Duodenal mucosa (tissue), 2 donors: Measurements from ENCODE around the gene XPO5.
"Not testable (repeated sequence)": the region's sequence is repeated elsewhere in the genome, so short reads cannot be mapped to it uniquely, and the experiment has no call there.

Experiments used
- H3K27ac ChIP-seq: one replicate; pipeline ENCODE4 v1.7.0; 2013; ENCODE audit warnings: low read depth, low read length
- H3K27me3 ChIP-seq, 2 donors: one replicate each; pipeline ENCODE4 v1.7.0; 2013; ENCODE audit warnings: low read length in 2 of 2, control low read depth in 1 of 2; ENCODE audit not compliant: insufficient read depth in 2 of 2, control insufficient read depth in 1 of 2
- H3K36me3 ChIP-seq, 2 donors: one replicate each; pipeline ENCODE4 v1.7.0; 2013; ENCODE audit warnings: low read length in 2 of 2, control low read depth in 1 of 2; ENCODE audit not compliant: insufficient read depth in 2 of 2, control insufficient read depth in 1 of 2
- H3K4me1 ChIP-seq, 2 donors: one replicate each; pipeline ENCODE4 v1.7.0; 2013; ENCODE audit warnings: low read length in 2 of 2, control low read depth in 1 of 2; ENCODE audit not compliant: insufficient read depth in 2 of 2, control insufficient read depth in 1 of 2
- H3K4me3 ChIP-seq, 2 donors: one replicate each; pipeline ENCODE4 v1.7.0; 2013; ENCODE audit warnings: low read length in 2 of 2, low read depth in 1 of 2
- H3K9ac ChIP-seq, 2 donors: one replicate each; pipeline ENCODE4 v1.7.0; 2013; ENCODE audit warnings: low read length in 2 of 2, low read depth in 1 of 2
- H3K9me3 ChIP-seq, 2 donors: one replicate each; pipeline ENCODE4 v1.7.0; 2013; ENCODE audit warnings: low read length in 2 of 2, control low read depth in 1 of 2; ENCODE audit not compliant: control insufficient read depth in 1 of 2

Gene XPO5

GRCh38 chr6:43499028-43499815, 76.6 kb downstream of the XPO5 start:
- Histone ChIP-seq H3K4me1 (peaks cover 18 to 20% of the 10 kb centered on the region in 2 donors), H3K36me3 (peaks cover 37 to 70% of the 10 kb centered on the region in 2 donors), H3K4me3 (no peak overlapping the region), H3K9me3 (no peaks in the 10 kb centered on the region), H3K9ac (no peak overlapping the region), H3K27ac (no peak overlapping the region), H3K27me3 (no peaks in the 10 kb centered on the region)

- H3K27me3 ChIP-seq, H3K4me3 ChIP-seq, H3K27ac ChIP-seq, H3K9ac ChIP-seq, H3K9me3 ChIP-seq: not testable (repeated sequence)
- H3K36me3 ChIP-seq: peaks cover 33 to 62% of the 10 kb centered on the region in 2 donors
- peaks cover 26 to 30% of the 10 kb centered on the region in 2 donors for H3K4me1 ChIP-seq
Measured at GRCh38 chr6:43498291-43498690, 77.5 kb downstream of the XPO5 start.

GRCh38 chr6:43497689-43498088, 78.1 kb downstream of the XPO5 start:
- peaks cover 31 to 56% of the 10 kb centered on the region in 2 donors for H3K36me3 ChIP-seq
- no peaks in the 10 kb centered on the region for H3K9me3 ChIP-seq
- H3K4me1 ChIP-seq: peaks cover 32 to 36% of the 10 kb centered on the region in 2 donors
- H3K4me3 ChIP-seq: no peak overlapping the region
- no peak overlapping the region for H3K9ac ChIP-seq
- H3K27me3 ChIP-seq: no peaks in the 10 kb centered on the region
- no peak overlapping the region for H3K27ac ChIP-seq

- Histone ChIP-seq H3K9ac (no peak overlapping the region), H3K4me1 (peaks cover 38 to 42% of the 10 kb centered on the region in 2 donors), H3K4me3 (no peak overlapping the region), H3K9me3 (no peaks in the 10 kb centered on the region), H3K36me3 (peaks cover 31 to 50% of the 10 kb centered on the region in 2 donors), H3K27ac (no peak overlapping the region), H3K27me3 (no peaks in the 10 kb centered on the region)
Measured at GRCh38 chr6:43497129-43497396, 78.8 kb downstream of the XPO5 start.

GRCh38 chr6:43496370-43497128, 79.3 kb downstream of the XPO5 start:
- H3K27ac ChIP-seq: no peak overlapping the region
- peaks cover 31 to 47% of the 10 kb centered on the region in 2 donors for H3K36me3 ChIP-seq
- peaks cover 43 to 46% of the 10 kb centered on the region in 2 donors for H3K4me1 ChIP-seq
- H3K27me3 ChIP-seq: no peaks in the 10 kb centered on the region
- H3K4me3 ChIP-seq: no peak overlapping the region
- H3K9me3 ChIP-seq: no peaks in the 10 kb centered on the region
- H3K9ac ChIP-seq: no peak overlapping the region

- no peak overlapping the region for H3K9ac ChIP-seq
- H3K27me3 ChIP-seq: no peaks in the 10 kb centered on the region
- no peak overlapping the region for H3K27ac ChIP-seq
- H3K4me1 ChIP-seq: peaks cover 43 to 46% of the 10 kb centered on the region in 2 donors
- no peak overlapping the region for H3K4me3 ChIP-seq
- no peaks in the 10 kb centered on the region for H3K9me3 ChIP-seq
- peaks cover 26 to 36% of the 10 kb centered on the region in 2 donors for H3K36me3 ChIP-seq
Measured at GRCh38 chr6:43495409-43495941, 80.4 kb downstream of the XPO5 start.

- H3K4me1 ChIP-seq: peaks cover 43 to 46% of the 10 kb centered on the region in 2 donors
- no peak overlapping the region for H3K4me3 ChIP-seq
- peaks cover 20 to 29% of the 10 kb centered on the region in 2 donors for H3K36me3 ChIP-seq
- H3K9ac ChIP-seq: no peak overlapping the region
- H3K27ac ChIP-seq: no peak overlapping the region
- H3K9me3 ChIP-seq: no peaks in the 10 kb centered on the region
- no peaks in the 10 kb centered on the region for H3K27me3 ChIP-seq
Measured at GRCh38 chr6:43494766-43495165, 81.1 kb downstream of the XPO5 start.

- peaks cover 43 to 46% of the 10 kb centered on the region in 2 donors for H3K4me1 ChIP-seq
- H3K27me3 ChIP-seq: no peaks in the 10 kb centered on the region
- peak overlapping the region in 1 of 2 donors; percentile 10 for H3K9ac ChIP-seq
- H3K27ac ChIP-seq: peak overlapping the region; percentile 30
- peaks cover 16 to 25% of the 10 kb centered on the region in 2 donors for H3K36me3 ChIP-seq
- H3K4me3 ChIP-seq: no peak overlapping the region
- H3K9me3 ChIP-seq: no peaks in the 10 kb centered on the region
Measured at GRCh38 chr6:43494321-43494720, 81.5 kb downstream of the XPO5 start.

- H3K27ac ChIP-seq: no peak overlapping the region
- peak overlapping the region in 1 of 2 donors; percentile 10 for H3K9ac ChIP-seq
- no peaks in the 10 kb centered on the region for H3K27me3 ChIP-seq
- H3K36me3 ChIP-seq: peaks cover 11 to 20% of the 10 kb centered on the region in 2 donors
- H3K9me3 ChIP-seq: no peaks in the 10 kb centered on the region
- peaks cover 43 to 46% of the 10 kb centered on the region in 2 donors for H3K4me1 ChIP-seq
- peak overlapping the region in 1 of 2 donors; percentile 24 for H3K4me3 ChIP-seq
Measured at GRCh38 chr6:43493833-43494232, 82.0 kb downstream of the XPO5 start.

GRCh38 chr6:43493230-43493629, 82.6 kb downstream of the XPO5 start:
- no peaks in the 10 kb centered on the region for H3K9me3 ChIP-seq
- H3K4me1 ChIP-seq: peaks cover 43 to 46% of the 10 kb centered on the region in 2 donors
- H3K9ac ChIP-seq: no peak overlapping the region
- H3K4me3 ChIP-seq: peak overlapping the region; percentile 24 to 57
- H3K27ac ChIP-seq: no peak overlapping the region
- H3K27me3 ChIP-seq: no peaks in the 10 kb centered on the region
- H3K36me3 ChIP-seq: peaks cover 5 to 14% of the 10 kb centered on the region in 2 donors
